PC-9 (cell line): ENCODE data around the gene TMEM185B.

Experiments used
- CTCF ChIP-seq: fragments of 200-600 bp; sonication (generic); conservative IDR thresholded peaks from 2 replicates; pipeline ENCODE4 v1.6.1; 2017; ENCODE audit warnings: mixed run types, antibody characterized with exemption, mild to moderate bottlenecking, moderate library complexity
- EZH2 ChIP-seq: fragments of 200-600 bp; sonication (generic); IDR thresholded peaks from 2 replicates; pipeline ENCODE4 v1.8.0; 2017; ENCODE audit warnings: antibody characterized with exemption, low read depth

- TF ChIP-seq CTCF (no peak), EZH2 (no peak)
These were observed 3.9 kb downstream of the TMEM185B start for GRCh38 chr2:120219291-120219690.
